Calu3 (cell line): Measurements from ENCODE around the gene API5. TPM values are rescaled to one million over a fixed set of nuclear protein-coding genes. Genes with fewer than 3 reads are reported as not detected.

ENCODE experiments used
- BruUV-seq: library from RNA; stranded (reverse); fragments of 400-500 nt; replicated peaks from 2 replicates; lab custom pipeline; 2021; lab: Mats Ljungman, UMichigan
- CTCF ChIA-PET: fragments of 300-600 bp; sonication (Branson Sonifier 250); formaldehyde crosslinking; loops from one replicate; lab custom pipeline; 2022; ENCODE audit warnings: antibody characterized with exemption; lab: Charles Lee
- DNase-seq: peaks from one replicate; pipeline ENCODE4 v3.0.0; 2022
- H3K27ac Mint-ChIP-seq: one replicate; pipeline ENCODE4 v1.8.0; 2022; ENCODE audit warnings: mixed read lengths; ENCODE audit not compliant: unreplicated experiment
- H3K27me3 Mint-ChIP-seq: one replicate; pipeline ENCODE4 v1.8.0; 2022; ENCODE audit warnings: mixed read lengths; ENCODE audit not compliant: unreplicated experiment
- H3K36me3 Mint-ChIP-seq: one replicate; pipeline ENCODE4 v1.8.0; 2022; ENCODE audit warnings: mild to moderate bottlenecking, moderate library complexity, mixed read lengths; ENCODE audit not compliant: insufficient read depth, unreplicated experiment
- H3K4me1 Mint-ChIP-seq: one replicate; pipeline ENCODE4 v1.8.0; 2022; ENCODE audit warnings: mild to moderate bottlenecking, low read depth, mixed read lengths; ENCODE audit not compliant: unreplicated experiment
- H3K4me3 Mint-ChIP-seq: one replicate; pipeline ENCODE4 v1.8.0; 2022; ENCODE audit warnings: mild to moderate bottlenecking, low read depth, moderate library complexity, mixed read lengths; ENCODE audit not compliant: unreplicated experiment
- H3K9me3 Mint-ChIP-seq: one replicate; pipeline ENCODE4 v1.8.0; 2022; ENCODE audit warnings: low read depth, mixed read lengths; ENCODE audit not compliant: unreplicated experiment
- CTCF ChIP-seq: fragments of 200-600 bp; IDR thresholded peaks from one replicate; pipeline ENCODE4 v1.8.0; 2022; ENCODE audit warnings: antibody characterized with exemption; ENCODE audit not compliant: unreplicated experiment
- intact Hi-C: fragments of 100-400 bp; cut with micrococcal nuclease; formaldehyde crosslinking; loops from one replicate; pipeline ENCODE4 v1.10.0; 2022; ENCODE audit not compliant: unreplicated experiment
- total RNA-seq: library from RNA; stranded (reverse); gene quantifications from 2 replicates; pipeline ENCODE4 v1.2.3, GENCODE V29; 2022

Gene API5
- total RNA-seq, 1 experiment from 2014 or later = 114 TPM

GRCh38 chr11:43270468-43270867, 41.3 kb upstream of the API5 start:
- CTCF ChIA-PET = no interaction called here
- BruUV-seq = no TSS peak
- H3K4me1 Mint-ChIP-seq = no peaks in the 10 kb centered on the region
- DNase-seq = no peak
- intact Hi-C loops = no loop called here
- no peak for TF ChIP-seq CTCF
- no peaks in the 10 kb centered on the region for H3K36me3 Mint-ChIP-seq
- H3K9me3 Mint-ChIP-seq = peaks cover 17% of the 10 kb centered on the region
- no peak overlapping the region for H3K4me3 Mint-ChIP-seq
- no peak overlapping the region for H3K27ac Mint-ChIP-seq
- H3K27me3 Mint-ChIP-seq = no peaks in the 10 kb centered on the region

- TF ChIP-seq CTCF = no peak
- H3K27me3 Mint-ChIP-seq = peaks cover 31% of the 10 kb centered on the region
- no peaks in the 10 kb centered on the region for H3K4me1 Mint-ChIP-seq
- DNase-seq = no peak
- no peak overlapping the region for H3K27ac Mint-ChIP-seq
- intact Hi-C loops = no loop called here
- H3K9me3 Mint-ChIP-seq = peaks cover 11% of the 10 kb centered on the region
- no peak overlapping the region for H3K4me3 Mint-ChIP-seq
- CTCF ChIA-PET = no interaction called here
- H3K36me3 Mint-ChIP-seq = no peaks in the 10 kb centered on the region
- BruUV-seq = no TSS peak
Measured at GRCh38 chr11:43278193-43278956, 33.4 kb upstream of the API5 start.

- DNase-seq = peak; percentile 53
- peaks cover 31% of the 10 kb centered on the region for H3K27me3 Mint-ChIP-seq
- no peaks in the 10 kb centered on the region for H3K4me1 Mint-ChIP-seq
- no peak overlapping the region for H3K27ac Mint-ChIP-seq
- no peak overlapping the region for H3K4me3 Mint-ChIP-seq
- CTCF ChIA-PET = interaction anchor here (1.0 to 1.5 kb wide), 2 partner anchors 76 to 512 kb away, joined by 4 read pairs; partner anchors contain the start of gene TTC17
- H3K36me3 Mint-ChIP-seq = no peaks in the 10 kb centered on the region
- intact Hi-C loops = no loop called here
- no peaks in the 10 kb centered on the region for H3K9me3 Mint-ChIP-seq
- peak; percentile 84 for TF ChIP-seq CTCF
- no TSS peak for BruUV-seq
Measured at GRCh38 chr11:43282607-43283440, 29.0 kb upstream of the API5 start.

- intact Hi-C loops = no loop called here
- no TSS peak for BruUV-seq
Measured at GRCh38 chr11:43285826-43286225, 26.0 kb upstream of the API5 start.

More at GRCh38 chr11:43285826-43286225, 26.0 kb upstream of the API5 start:
- H3K4me1 Mint-ChIP-seq = no peaks in the 10 kb centered on the region
- CTCF ChIA-PET = no interaction called here
- H3K9me3 Mint-ChIP-seq = no peaks in the 10 kb centered on the region
- H3K36me3 Mint-ChIP-seq = no peaks in the 10 kb centered on the region
- H3K27me3 Mint-ChIP-seq = peaks cover 14% of the 10 kb centered on the region
- DNase-seq = no peak
- TF ChIP-seq CTCF = no peak
- no peak overlapping the region for H3K4me3 Mint-ChIP-seq
- H3K27ac Mint-ChIP-seq = no peak overlapping the region
